Measurements from ENCODE around the gene PCDHB15.

DNA sequence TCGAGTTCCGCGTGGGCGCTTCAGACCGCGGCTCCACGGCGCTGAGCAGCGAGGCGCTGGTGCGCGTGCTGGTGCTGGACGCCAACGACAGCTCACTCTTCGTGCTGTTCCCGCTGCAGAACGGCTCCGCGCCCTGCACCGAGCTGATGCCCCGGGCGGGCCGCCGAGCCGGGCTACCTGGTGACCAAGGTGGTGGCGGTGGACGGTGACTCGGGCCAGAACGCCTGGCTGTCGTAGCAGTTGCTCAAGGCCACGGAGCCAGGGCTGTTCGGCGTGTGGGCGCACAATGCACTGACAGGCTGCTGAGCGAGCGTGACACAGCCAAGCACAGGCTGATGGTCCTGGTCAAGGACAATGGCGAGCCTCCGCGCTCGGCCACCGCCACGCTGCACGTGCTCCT is 3.7 kb upstream of the PCDHB15 start:
- TF ChIP-seq POLR2AphosphoS5 (IDR thresholded peaks at IDR 0.05), result no peak
- TF ChIP-seq POLR2A (IDR thresholded peaks at IDR 0.05), result no peak
- TF ChIP-seq, protein P1, sequence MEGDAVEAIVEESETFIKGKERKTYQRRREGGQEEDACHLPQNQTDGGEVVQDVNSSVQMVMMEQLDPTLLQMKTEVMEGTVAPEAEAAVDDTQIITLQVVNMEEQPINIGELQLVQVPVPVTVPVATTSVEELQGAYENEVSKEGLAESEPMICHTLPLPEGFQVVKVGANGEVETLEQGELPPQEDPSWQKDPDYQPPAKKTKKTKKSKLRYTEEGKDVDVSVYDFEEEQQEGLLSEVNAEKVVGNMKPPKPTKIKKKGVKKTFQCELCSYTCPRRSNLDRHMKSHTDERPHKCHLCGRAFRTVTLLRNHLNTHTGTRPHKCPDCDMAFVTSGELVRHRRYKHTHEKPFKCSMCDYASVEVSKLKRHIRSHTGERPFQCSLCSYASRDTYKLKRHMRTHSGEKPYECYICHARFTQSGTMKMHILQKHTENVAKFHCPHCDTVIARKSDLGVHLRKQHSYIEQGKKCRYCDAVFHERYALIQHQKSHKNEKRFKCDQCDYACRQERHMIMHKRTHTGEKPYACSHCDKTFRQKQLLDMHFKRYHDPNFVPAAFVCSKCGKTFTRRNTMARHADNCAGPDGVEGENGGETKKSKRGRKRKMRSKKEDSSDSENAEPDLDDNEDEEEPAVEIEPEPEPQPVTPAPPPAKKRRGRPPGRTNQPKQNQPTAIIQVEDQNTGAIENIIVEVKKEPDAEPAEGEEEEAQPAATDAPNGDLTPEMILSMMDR (IDR thresholded peaks at IDR 0.05), result no peak
- no peak for TF ChIP-seq EP300 (IDR thresholded peaks at IDR 0.05)

Measured in suprapubic skin (tissue), 4 donors.